ENCODE data around the gene MMP21.

MMP21 gene

DNA sequence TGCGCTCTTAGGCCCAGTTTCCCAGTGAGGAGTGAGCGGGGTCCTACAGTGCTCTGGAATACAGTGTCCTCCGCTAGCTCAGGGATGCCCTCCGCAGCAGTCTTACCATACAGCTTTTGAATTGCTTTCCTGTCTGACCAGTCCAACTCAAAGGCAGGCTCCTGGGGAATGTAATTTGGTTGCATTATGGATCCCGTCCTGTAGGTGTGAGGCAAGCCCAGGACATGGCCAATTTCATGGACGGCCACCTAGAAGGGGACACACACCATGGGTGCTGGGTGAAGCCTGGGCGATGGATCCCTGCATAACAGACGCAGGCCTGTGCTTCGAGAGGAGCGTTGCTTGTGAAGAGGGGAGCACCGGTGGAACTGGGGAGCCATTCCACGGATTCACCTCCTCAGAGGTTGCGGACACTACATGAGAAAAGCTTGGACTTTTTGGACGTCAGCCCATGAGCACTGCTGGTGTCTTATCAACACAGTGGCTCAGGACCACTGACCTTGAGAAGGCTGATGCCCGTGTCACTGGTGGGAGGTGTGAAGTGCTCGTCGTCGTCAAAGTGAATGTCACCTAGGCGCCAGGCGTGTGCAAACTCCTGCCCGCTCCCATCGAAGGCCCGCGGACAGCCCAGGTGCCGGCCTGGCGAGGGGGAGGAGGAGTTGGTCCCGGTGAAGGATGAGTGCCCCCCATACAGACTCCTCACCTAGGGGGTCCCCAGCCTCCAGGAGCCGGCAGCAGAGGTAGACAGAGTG lies 3.3 kb downstream of the MMP21 start:
- ChIA-PET POLR2A (no interaction called here), CTCF (no interaction called here)
- no peak for TF ChIP-seq LEF1 (IDR thresholded peaks at IDR 0.05; ENCODE audit: borderline replicate concordance)
- TF ChIP-seq SP1 (IDR thresholded peaks at IDR 0.05) = no peak
- no peak for TF ChIP-seq NFRKB (IDR thresholded peaks at IDR 0.05)
- TF ChIP-seq ELF4 (IDR thresholded peaks at IDR 0.05) = no peak
- TF ChIP-seq FOXK2 (IDR thresholded peaks at IDR 0.05) = no peak
- no peak for DNase-seq (ENCODE audit: extremely low spot score)

DNA sequence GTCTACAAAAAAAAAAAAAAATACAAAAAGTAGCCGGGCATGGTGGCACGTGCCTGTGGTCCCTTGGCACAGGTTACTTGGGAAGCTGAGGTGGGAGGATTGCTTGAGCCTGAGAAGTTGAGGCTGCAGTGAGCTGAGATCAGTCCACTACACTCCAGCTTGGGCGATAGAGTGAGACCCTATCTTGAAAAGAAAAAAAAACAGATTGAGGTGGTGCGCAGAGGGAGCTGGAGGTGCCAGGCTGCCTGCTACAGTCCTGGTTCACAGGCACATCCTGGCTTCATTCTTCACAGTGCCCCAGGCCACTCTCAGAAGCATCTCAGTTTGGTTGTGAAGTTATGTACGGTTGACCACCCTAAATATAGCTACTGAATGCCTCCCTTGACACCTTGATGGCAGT lies 4.8 kb downstream of the MMP21 start:
- TF ChIP-seq ELF4 (IDR thresholded peaks at IDR 0.05) (no peak), ZNF384 (IDR thresholded peaks at IDR 0.05) (no peak), SP1 (IDR thresholded peaks at IDR 0.05) (no peak)
- TF ChIP-seq, protein P1, sequence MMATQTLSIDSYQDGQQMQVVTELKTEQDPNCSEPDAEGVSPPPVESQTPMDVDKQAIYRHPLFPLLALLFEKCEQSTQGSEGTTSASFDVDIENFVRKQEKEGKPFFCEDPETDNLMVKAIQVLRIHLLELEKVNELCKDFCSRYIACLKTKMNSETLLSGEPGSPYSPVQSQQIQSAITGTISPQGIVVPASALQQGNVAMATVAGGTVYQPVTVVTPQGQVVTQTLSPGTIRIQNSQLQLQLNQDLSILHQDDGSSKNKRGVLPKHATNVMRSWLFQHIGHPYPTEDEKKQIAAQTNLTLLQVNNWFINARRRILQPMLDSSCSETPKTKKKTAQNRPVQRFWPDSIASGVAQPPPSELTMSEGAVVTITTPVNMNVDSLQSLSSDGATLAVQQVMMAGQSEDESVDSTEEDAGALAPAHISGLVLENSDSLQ (IDR thresholded peaks at IDR 0.05) = no peak
- ChIA-PET POLR2A (no interaction called here), CTCF (interaction anchor here (0.6 kb wide), 1 partner anchor 24 kb away, joined by 4 read pairs; no protein-coding TSS in a partner anchor)
- DNase-seq (ENCODE audit: extremely low spot score) = no peak

DNA sequence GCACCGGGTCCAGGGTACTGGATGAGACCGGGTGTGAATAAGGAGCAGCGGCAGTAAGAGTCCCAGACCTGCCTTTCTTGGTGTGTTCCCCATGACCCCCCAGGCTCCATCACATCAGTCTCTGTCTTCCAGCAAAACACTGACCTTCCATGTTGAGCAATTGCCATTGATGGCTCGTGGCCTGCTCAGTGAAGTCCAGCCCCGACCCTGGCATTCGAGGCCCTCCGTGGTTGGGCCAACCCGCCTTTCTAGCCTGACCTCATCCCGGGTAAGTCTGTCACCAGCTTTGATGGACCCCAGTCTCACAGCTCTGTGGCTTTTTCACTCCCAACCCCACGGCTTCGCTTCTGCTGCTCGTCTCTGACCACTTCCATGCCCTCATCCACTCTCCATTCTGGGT lies 6.4 kb downstream of the MMP21 start:
- CTCF ChIA-PET = no interaction called here
- DNase-seq (ENCODE audit: extremely low spot score) = no peak
- POLR2A ChIA-PET = no interaction called here
- TF ChIP-seq LEF1 (IDR thresholded peaks at IDR 0.05; ENCODE audit: borderline replicate concordance) (no peak), SP1 (IDR thresholded peaks at IDR 0.05) (no peak), L3MBTL2 (conservative IDR thresholded peaks at IDR 0.05) (no peak), ELF4 (IDR thresholded peaks at IDR 0.05) (no peak), NFRKB (IDR thresholded peaks at IDR 0.05) (no peak)

DNA sequence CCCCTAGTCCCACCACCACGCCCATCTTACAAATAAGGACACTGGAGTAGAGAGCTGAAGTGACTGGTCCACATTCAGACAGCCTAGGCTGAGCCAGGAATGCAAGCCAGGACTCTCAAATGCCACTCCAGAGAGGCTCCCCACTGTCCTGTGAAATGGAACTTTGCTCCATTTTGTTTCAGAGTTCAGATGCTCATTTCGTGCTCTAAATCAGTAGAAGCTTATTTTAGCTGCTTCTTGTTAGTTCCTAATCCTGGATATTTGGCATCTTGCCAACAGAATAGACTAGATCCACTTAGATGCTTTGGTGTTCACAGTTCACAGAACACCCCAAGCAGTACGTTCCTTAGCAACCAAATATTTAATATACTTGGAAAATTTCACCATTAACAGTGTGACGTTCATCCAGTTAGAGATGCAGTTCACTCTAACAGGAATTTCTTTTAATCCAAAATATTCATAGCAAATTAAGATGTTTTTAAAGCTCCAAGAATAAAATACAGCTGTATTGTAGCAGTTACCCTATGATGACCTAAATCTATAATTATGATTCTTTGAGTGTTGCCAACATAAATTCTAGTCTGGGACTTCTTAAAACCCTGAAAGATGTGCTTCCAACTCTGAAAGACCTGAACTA lies 7.3 kb downstream of the MMP21 start:
- ChIA-PET CTCF (no interaction called here), POLR2A (interaction anchor here (0.7 kb wide), 1 partner anchor 17 kb away, joined by 4 read pairs; no protein-coding TSS in a partner anchor)
- no peak for DNase-seq (ENCODE audit: extremely low spot score)
- TF ChIP-seq SUZ12 (IDR thresholded peaks at IDR 0.05) = no peak
- no peak for TF ChIP-seq NFRKB (IDR thresholded peaks at IDR 0.05)
- no peak for TF ChIP-seq TARDBP (IDR thresholded peaks at IDR 0.05)
- TF ChIP-seq SP1 (IDR thresholded peaks at IDR 0.05) = no peak
- TF ChIP-seq FOXK2 (IDR thresholded peaks at IDR 0.05) = no peak
- TF ChIP-seq, protein P1 (IDR thresholded peaks at IDR 0.05) = no peak
- TF ChIP-seq LEF1 (IDR thresholded peaks at IDR 0.05; ENCODE audit: borderline replicate concordance) = no peak
- no peak for TF ChIP-seq ZNF384 (IDR thresholded peaks at IDR 0.05)

DNA sequence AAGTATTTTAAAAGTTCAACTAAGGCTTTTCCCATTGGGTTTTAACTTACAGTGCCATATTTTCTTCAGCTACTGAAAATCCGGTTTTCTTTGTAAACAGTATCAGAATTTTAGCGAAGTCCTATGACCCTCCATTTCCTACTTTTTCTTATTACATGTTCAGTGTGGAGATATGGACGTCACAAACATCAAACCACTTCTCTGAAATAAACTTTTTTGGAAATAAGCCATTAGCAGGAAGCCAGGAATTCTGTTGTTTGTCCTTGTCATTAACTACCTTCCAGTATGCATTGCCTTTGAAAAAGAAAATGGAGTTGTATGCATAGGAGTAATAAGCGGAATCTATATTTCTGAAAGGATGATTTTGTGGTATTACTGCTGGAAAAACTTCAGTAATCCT lies 9.1 kb downstream of the MMP21 start:
- POLR2A ChIA-PET = no interaction called here
- no peak for TF ChIP-seq FOXM1 (IDR thresholded peaks at IDR 0.05; ENCODE audit: borderline replicate concordance)
- TF ChIP-seq BHLHE40 (IDR thresholded peaks at IDR 0.05; ENCODE audit: borderline replicate concordance) = no peak
- no peak for TF ChIP-seq ARNT (IDR thresholded peaks at IDR 0.05)
- DNase-seq (ENCODE audit: extremely low spot score) = no peak
- CTCF ChIA-PET = no interaction called here

DNA sequence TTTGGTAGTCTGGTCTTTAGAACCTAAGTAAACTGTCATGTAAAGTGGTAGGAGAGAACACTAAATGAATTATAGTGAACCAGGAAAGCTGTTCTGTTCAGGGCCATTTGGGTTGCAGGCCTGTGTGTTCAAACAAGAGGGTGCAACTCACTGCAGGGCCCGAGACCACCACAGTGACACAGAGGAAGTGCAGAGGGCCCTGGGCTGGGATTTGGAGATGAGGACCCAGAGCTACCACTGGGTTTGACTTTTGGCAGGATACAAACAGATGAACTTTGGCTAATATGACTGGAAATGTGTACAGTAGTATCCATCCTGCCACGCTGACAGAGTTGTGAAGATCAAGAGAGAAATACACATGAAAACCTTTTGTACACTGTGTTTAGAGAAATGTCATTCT lies 9.8 kb downstream of the MMP21 start:
- ChIA-PET POLR2A (no interaction called here), CTCF (interaction anchor here (1.0 kb wide), 1 partner anchor 10 kb away, joined by 3 read pairs; no protein-coding TSS in a partner anchor)
- TF ChIP-seq ZNF384 (IDR thresholded peaks at IDR 0.05) = no peak
- TF ChIP-seq TARDBP (IDR thresholded peaks at IDR 0.05) = no peak
- TF ChIP-seq, protein P1 (IDR thresholded peaks at IDR 0.05) = no peak
- TF ChIP-seq HDGF (IDR thresholded peaks at IDR 0.05; ENCODE audit: borderline replicate concordance) = no peak
- no peak for TF ChIP-seq L3MBTL2 (conservative IDR thresholded peaks at IDR 0.05)
- no peak for TF ChIP-seq FOXM1 (IDR thresholded peaks at IDR 0.05; ENCODE audit: borderline replicate concordance)
- TF ChIP-seq NFRKB (IDR thresholded peaks at IDR 0.05) = no peak
- TF ChIP-seq SP1 (IDR thresholded peaks at IDR 0.05) = no peak
- no peak for TF ChIP-seq LEF1 (IDR thresholded peaks at IDR 0.05; ENCODE audit: borderline replicate concordance)
- no peak for TF ChIP-seq BHLHE40 (IDR thresholded peaks at IDR 0.05; ENCODE audit: borderline replicate concordance)
- TF ChIP-seq FOXA1 (IDR thresholded peaks at IDR 0.05) = no peak
- no peak for DNase-seq (ENCODE audit: extremely low spot score)
